ENCODE measurements around the gene CHRNG.

The CHRNG gene

DNA sequence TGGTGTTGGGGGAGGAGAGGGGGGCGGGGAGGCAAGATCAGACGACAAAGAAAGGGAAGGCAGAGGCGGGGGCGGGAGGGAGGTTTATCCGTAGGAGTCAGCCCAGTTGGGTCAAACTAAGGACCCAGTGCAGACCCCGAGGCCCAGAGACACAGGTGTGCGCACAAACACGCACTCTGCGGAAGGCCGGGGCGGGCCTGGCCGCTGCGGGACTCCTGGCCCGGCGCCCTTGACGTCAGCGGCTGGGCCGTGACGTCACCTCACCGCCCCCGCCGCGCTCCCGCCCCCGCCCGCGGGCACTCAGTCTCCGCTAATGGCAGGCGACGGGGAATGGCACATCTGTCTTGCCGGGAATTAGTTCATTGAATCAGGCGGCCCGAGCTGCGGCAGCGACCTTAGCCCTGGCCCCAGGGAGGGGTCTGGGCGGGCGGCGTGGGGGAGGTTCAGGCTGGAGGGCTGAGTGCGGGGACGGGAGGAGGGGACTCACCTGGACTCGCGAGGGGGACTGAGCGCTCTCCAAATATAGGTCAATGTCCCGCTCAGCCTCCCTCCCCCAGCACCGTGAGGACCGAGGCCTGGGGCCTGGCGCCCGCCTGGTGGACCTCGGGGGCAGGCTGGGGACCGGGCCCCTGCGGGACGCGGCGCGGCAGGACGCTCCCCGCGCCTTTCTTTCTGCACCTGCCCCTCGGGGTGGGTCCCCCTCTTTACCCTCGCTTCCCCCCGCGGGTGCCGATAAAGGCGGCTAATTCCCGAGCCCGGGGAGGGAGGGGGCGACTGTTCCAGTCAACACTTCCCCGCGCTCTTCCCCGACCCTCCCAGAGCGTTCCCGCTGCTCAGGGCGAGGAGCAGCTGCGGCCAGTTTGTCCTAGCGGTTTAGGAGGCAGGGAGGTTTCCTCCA, 36.3 kb upstream of the CHRNG start:
- Histone ChIP-seq H3K27ac (no peak overlapping the region), H3K4me3 (ENCODE audit: low read depth, low read length) (no peak overlapping the region), H3K9me3 (ENCODE audit: severe bottlenecking) (no peaks in the 10 kb centered on the region), H3K27me3 (ENCODE audit: insufficient read depth, low read depth, severe bottlenecking) (no peaks in the 10 kb centered on the region), H3K36me3 (no peaks in the 10 kb centered on the region)
- DNase-seq = no peak
- TF ChIP-seq CTCF (IDR thresholded peaks at IDR 0.05; ENCODE audit: low read depth, low read length) = no peak

GRCh38 chr2:232503809-232504323, 35.6 kb upstream of the CHRNG start:
- H3K9me3 ChIP-seq (ENCODE audit: severe bottlenecking) = no peaks in the 10 kb centered on the region
- no peak overlapping the region for H3K4me3 ChIP-seq (ENCODE audit: low read depth, low read length)
- no peak overlapping the region for H3K27ac ChIP-seq
- no peaks in the 10 kb centered on the region for H3K27me3 ChIP-seq (ENCODE audit: insufficient read depth, low read depth, severe bottlenecking)
- no peak for DNase-seq
- no peaks in the 10 kb centered on the region for H3K36me3 ChIP-seq
- TF ChIP-seq CTCF (IDR thresholded peaks at IDR 0.05; ENCODE audit: low read depth, low read length) = no peak

DNA sequence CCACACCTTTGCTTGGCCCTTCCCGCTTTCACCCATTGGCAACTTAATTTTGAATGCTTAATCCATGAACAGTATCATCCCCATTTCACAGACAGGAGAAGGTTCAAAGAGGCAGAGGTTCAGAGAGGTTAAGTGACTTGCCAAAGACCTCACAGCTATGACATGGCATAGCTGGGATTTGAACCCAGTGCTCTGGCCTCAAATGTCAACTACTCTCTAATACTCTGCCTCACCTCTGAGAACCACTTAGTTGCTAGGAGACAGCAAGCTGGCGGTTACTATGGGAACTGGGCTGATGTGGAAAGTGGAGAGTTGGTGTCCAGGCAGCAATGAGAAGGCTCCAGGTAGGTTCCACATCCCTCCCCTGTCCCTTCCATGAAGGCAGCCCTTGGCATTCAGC, 35.1 kb upstream of the CHRNG start:
- H3K36me3 ChIP-seq = no peaks in the 10 kb centered on the region
- H3K4me3 ChIP-seq (ENCODE audit: low read depth, low read length) = no peak overlapping the region
- H3K9me3 ChIP-seq (ENCODE audit: severe bottlenecking) = no peaks in the 10 kb centered on the region
- H3K27me3 ChIP-seq (ENCODE audit: insufficient read depth, low read depth, severe bottlenecking) = no peaks in the 10 kb centered on the region
- no peak overlapping the region for H3K27ac ChIP-seq
- DNase-seq = no peak
- no peak for TF ChIP-seq CTCF (IDR thresholded peaks at IDR 0.05; ENCODE audit: low read depth, low read length)

GRCh38 chr2:232505856-232506255, 33.6 kb upstream of the CHRNG start:
- peak overlapping the region; percentile 69 for H3K27ac ChIP-seq
- TF ChIP-seq CTCF (IDR thresholded peaks at IDR 0.05; ENCODE audit: low read depth, low read length) = no peak
- no peaks in the 10 kb centered on the region for H3K9me3 ChIP-seq (ENCODE audit: severe bottlenecking)
- peak; percentile 86 for DNase-seq
- no peaks in the 10 kb centered on the region for H3K27me3 ChIP-seq (ENCODE audit: insufficient read depth, low read depth, severe bottlenecking)
- H3K36me3 ChIP-seq = no peaks in the 10 kb centered on the region
- peak overlapping the region; percentile 12; the same call in 1 of the 2 replicates for H3K4me3 ChIP-seq (ENCODE audit: low read depth, low read length)

GRCh38 chr2:232506709-232507108, 32.8 kb upstream of the CHRNG start:
- TF ChIP-seq CTCF (IDR thresholded peaks at IDR 0.05; ENCODE audit: low read depth, low read length) = no peak
- Histone ChIP-seq H3K4me3 (ENCODE audit: low read depth, low read length) (no peak overlapping the region), H3K36me3 (no peaks in the 10 kb centered on the region), H3K27ac (peak overlapping the region; percentile 69), H3K9me3 (ENCODE audit: severe bottlenecking) (no peaks in the 10 kb centered on the region), H3K27me3 (ENCODE audit: insufficient read depth, low read depth, severe bottlenecking) (no peaks in the 10 kb centered on the region)
- DNase-seq = no peak

All from WERI-Rb-1 (cell line).